OCI-LY3 (cell line): ENCODE measurements around the gene SLC6A6.

Experiments
- EZH2phosphoT487 ChIP-seq: fragments of 200-600 bp; shearing (Covaris generic); IDR thresholded peaks from 2 replicates; pipeline ENCODE4 v1.6.1; 2018; ENCODE audit warnings: antibody characterized with exemption, mixed run types, low read depth
- TF ChIP-seq, protein P1 (sequence below): fragments of 200-600, 300-600 bp; sonication (generic); IDR thresholded peaks from 2 replicates; pipeline ENCODE4 v1.5.1; 2014; ENCODE audit warnings: antibody characterized with exemption, low read length, low read depth

DNA sequence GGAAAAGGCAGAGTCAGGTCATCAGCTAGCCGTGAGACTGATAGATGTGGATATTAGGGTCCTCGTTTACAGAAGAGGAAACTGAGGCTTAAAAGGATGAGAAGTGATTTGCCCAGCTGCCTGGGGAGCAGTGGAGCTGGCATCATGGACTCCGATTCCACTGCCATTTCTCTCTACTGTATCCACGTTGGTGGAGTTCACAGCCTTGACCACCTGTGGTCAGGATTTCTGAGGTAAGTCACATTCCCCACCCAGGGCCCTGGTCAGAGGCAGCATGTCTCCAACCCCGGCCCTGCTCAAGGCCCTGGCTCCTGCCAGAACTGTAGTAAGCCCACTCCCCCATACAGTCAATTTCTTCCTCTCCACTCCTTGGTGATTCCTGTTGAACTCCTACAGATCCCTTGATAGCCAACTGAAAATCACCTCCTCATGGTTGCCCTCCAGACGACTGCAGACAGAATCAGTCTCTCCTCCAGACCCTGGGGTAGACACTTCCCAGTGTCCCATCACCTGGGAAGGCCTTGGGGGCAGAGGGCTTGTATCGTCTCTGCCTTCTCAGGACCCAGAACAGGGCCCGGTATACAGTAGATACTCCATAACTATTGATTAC, 41.2 kb upstream of the SLC6A6 start:
- TF ChIP-seq, protein P1, sequence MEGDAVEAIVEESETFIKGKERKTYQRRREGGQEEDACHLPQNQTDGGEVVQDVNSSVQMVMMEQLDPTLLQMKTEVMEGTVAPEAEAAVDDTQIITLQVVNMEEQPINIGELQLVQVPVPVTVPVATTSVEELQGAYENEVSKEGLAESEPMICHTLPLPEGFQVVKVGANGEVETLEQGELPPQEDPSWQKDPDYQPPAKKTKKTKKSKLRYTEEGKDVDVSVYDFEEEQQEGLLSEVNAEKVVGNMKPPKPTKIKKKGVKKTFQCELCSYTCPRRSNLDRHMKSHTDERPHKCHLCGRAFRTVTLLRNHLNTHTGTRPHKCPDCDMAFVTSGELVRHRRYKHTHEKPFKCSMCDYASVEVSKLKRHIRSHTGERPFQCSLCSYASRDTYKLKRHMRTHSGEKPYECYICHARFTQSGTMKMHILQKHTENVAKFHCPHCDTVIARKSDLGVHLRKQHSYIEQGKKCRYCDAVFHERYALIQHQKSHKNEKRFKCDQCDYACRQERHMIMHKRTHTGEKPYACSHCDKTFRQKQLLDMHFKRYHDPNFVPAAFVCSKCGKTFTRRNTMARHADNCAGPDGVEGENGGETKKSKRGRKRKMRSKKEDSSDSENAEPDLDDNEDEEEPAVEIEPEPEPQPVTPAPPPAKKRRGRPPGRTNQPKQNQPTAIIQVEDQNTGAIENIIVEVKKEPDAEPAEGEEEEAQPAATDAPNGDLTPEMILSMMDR = no peak
- TF ChIP-seq EZH2phosphoT487 = no peak
